Gastroesophageal sphincter (tissue), 4 donors: ENCODE results near the gene F2R. TPM values are rescaled to one million over a fixed set of nuclear protein-coding genes. Genes with fewer than 3 reads are reported as not detected.

ENCODE experiments used
- ATAC-seq: fragments of 150-250 bp; one replicate; pipeline ENCODE4 v1.9.1; 2016; ENCODE audit warnings: mild to moderate bottlenecking, moderate library complexity
- H3K27ac ChIP-seq, 4 donors: fragments of 200-600 bp; sonication (generic) in 3 of 4; 1 replicate in 3 of 4; 2 replicates in 1 of 4; pipeline ENCODE4 v1.5.1; 2016 to 2019
- H3K27me3 ChIP-seq: fragments of 200-600 bp; sonication (generic); one replicate; pipeline ENCODE4 v1.5.1; 2019
- H3K36me3 ChIP-seq, 2 donors: fragments of 200-600 bp; sonication (generic); one replicate each; pipeline ENCODE4 v1.5.1; 2019; ENCODE audit warnings: control low read depth in 1 of 2
- H3K4me1 ChIP-seq, 3 donors: fragments of 200-600 bp; sonication (generic); 1 replicate in 2 of 3; 2 replicates in 1 of 3; pipeline ENCODE4 v1.5.1; 2016 to 2019; ENCODE audit warnings: control low read depth in 2 of 3
- H3K4me3 ChIP-seq, 2 donors: fragments of 200-600 bp; sonication (generic); one replicate each; pipeline ENCODE4 v1.5.1; 2019; ENCODE audit warnings: mild to moderate bottlenecking in 1 of 2, moderate library complexity in 1 of 2
- H3K9me3 ChIP-seq, 3 donors: fragments of 200-600 bp; sonication (generic); one replicate each; pipeline ENCODE4 v1.5.1; 2017 to 2019; ENCODE audit warnings: control low read depth in 2 of 3
- CTCF ChIP-seq, 4 experiments: fragments of 200-600 bp in 2 of 4; fragments of 450-650 bp in 2 of 4; sonication (generic) in 1 of 4; IDR thresholded peaks; one replicate each; pipeline ENCODE4 v1.5.1; 2017 to 2019; ENCODE audit warnings: antibody characterized with exemption in 4 of 4, mild to moderate bottlenecking in 2 of 4, moderate library complexity in 2 of 4
- EP300 ChIP-seq: sonication (generic); formaldehyde crosslinking; IDR thresholded peaks from one replicate; pipeline ENCODE4 v1.6.1; 2017; ENCODE audit warnings: antibody characterized with exemption, mild to moderate bottlenecking
- POLR2A ChIP-seq, 2 donors: fragments of 450-650 bp; IDR thresholded peaks; one replicate each; pipeline ENCODE4 v1.6.1; 2017; ENCODE audit warnings: antibody characterized with exemption in 2 of 2, mild to moderate bottlenecking in 2 of 2, moderate library complexity in 1 of 2
- POLR2AphosphoS5 ChIP-seq: sonication (generic); formaldehyde crosslinking; IDR thresholded peaks from one replicate; pipeline ENCODE4 v1.6.1; 2017; ENCODE audit warnings: antibody characterized with exemption
- WGBS, 2 donors: methylation state at CpG; one replicate each; pipeline ENCODE4 v1.1.5; 2018; ENCODE audit warnings: low coverage in 1 of 2; 5-methylcytosine and 5-hydroxymethylcytosine counted together
- total RNA-seq, 4 donors: library from RNA; depleted of rRNA; stranded (reverse); fragments of >200 nt; gene quantifications; one replicate each; pipeline ENCODE4 v1.1.0, GENCODE V29; 2016

The F2R gene
- total RNA-seq, 4 donors from 2014 or later: 7.5 to 20.9 (median 11.3) TPM

DNA sequence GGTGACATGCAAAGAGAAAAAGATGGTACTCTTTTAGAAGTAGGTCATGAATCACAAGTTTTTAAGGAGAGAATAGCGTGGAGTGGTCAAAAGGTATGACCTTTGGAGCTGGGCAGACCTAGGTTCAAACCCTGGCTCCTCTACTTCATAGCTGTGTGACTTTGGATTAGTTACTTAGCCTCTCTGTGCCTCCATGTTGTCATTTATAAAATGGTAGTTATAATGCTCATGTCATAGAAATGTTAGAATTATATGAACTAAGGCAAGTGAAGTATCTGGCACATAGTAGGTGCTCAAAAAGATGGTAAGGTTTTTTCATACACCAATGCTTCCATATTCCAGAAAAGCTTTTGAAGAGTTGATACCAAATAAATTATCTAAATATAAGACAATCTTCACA, 7.3 kb downstream of the F2R start:
- Histone ChIP-seq H3K4me3 (no peak overlapping the region), H3K27me3 (peaks cover 7% of the 10 kb centered on the region), H3K36me3 (no peaks in the 10 kb centered on the region), H3K4me1 (no peaks in the 10 kb centered on the region), H3K27ac (no peak overlapping the region), H3K9me3 (peaks cover 0 to 5% (median 0%) of the 10 kb centered on the region in 3 donors)
- 67 to 100% methylated on average over 1 of the region's 1 CpG for WGBS, 2 donors
- TF ChIP-seq EP300: no peak
- no peak for TF ChIP-seq CTCF (IDR thresholded peaks at IDR 0.05)
- ATAC-seq: no peak

DNA sequence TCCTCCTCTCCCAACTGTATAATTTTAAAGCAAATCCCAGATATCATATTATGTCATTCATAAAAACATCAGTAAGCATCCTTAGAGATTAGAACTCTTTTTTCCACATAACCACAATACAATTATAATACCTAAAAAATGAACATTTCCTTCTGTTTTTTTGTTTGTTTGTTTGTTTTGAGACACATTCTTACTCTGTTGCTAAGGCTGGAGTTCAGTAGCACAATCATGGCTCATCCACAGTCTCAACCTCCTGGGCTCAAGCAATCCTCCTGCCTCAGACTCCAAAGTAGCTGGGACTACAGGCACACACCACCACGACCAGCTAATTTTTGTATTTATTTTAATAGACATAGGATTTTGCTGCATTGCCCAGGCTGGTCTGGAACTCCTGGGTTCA, 8.0 kb downstream of the F2R start:
- peaks cover 0 to 10% (median 0%) of the 10 kb centered on the region in 3 donors for H3K9me3 ChIP-seq
- H3K27ac ChIP-seq: no peak overlapping the region
- peaks cover under 1% of the 10 kb centered on the region for H3K27me3 ChIP-seq
- TF ChIP-seq POLR2A (IDR thresholded peaks at IDR 0.05) (no peak), EP300 (no peak), CTCF (IDR thresholded peaks at IDR 0.05) (no peak), POLR2AphosphoS5 (no peak)
- no peak overlapping the region for H3K4me3 ChIP-seq
- no peaks in the 10 kb centered on the region for H3K4me1 ChIP-seq
- WGBS, 2 donors: 76 to 100% methylated on average over 1 of the region's 1 CpG
- H3K36me3 ChIP-seq: no peaks in the 10 kb centered on the region
- no peak for ATAC-seq

GRCh38 chr5:76724871-76725270, 8.9 kb downstream of the F2R start:
- Histone ChIP-seq H3K27ac (no peak overlapping the region), H3K27me3 (no peaks in the 10 kb centered on the region), H3K4me1 (no peaks in the 10 kb centered on the region), H3K36me3 (no peaks in the 10 kb centered on the region), H3K9me3 (peaks cover 0 to 20% (median 0%) of the 10 kb centered on the region in 3 donors), H3K4me3 (no peak overlapping the region)
- WGBS, 2 donors: 74 to 77% methylated on average over 4 of the region's 4 CpGs
- ATAC-seq: no peak
- TF ChIP-seq POLR2A (IDR thresholded peaks at IDR 0.05) (no peak), POLR2AphosphoS5 (no peak), CTCF (IDR thresholded peaks at IDR 0.05) (no peak), EP300 (no peak)

- no peak for ATAC-seq
- no peaks in the 10 kb centered on the region for H3K27me3 ChIP-seq
- no peak overlapping the region for H3K4me3 ChIP-seq
- no peaks in the 10 kb centered on the region for H3K4me1 ChIP-seq
- 49 to 59% methylated on average over 4 of the region's 4 CpGs for WGBS, 2 donors
- H3K9me3 ChIP-seq: peaks cover 0 to 33% (median 0%) of the 10 kb centered on the region in 3 donors
- no peak overlapping the region for H3K27ac ChIP-seq
- peaks cover 0 to 11% of the 10 kb centered on the region in 2 donors for H3K36me3 ChIP-seq
- TF ChIP-seq EP300: no peak
- no peak for TF ChIP-seq POLR2AphosphoS5
- TF ChIP-seq CTCF (IDR thresholded peaks at IDR 0.05): no peak
- TF ChIP-seq POLR2A (IDR thresholded peaks at IDR 0.05): no peak
These were observed 13.0 kb downstream of the F2R start for GRCh38 chr5:76728965-76729364.

- 95 to 100% methylated on average over 3 to 4 of the region's 5 CpGs for WGBS, 2 donors
- no peaks in the 10 kb centered on the region for H3K4me1 ChIP-seq
- no peak overlapping the region for H3K27ac ChIP-seq
- H3K4me3 ChIP-seq: no peak overlapping the region
- no peak for ATAC-seq
- TF ChIP-seq POLR2AphosphoS5 (no peak), EP300 (no peak), CTCF (IDR thresholded peaks at IDR 0.05) (no peak), POLR2A (IDR thresholded peaks at IDR 0.05) (no peak)
- peaks cover 0 to 11% of the 10 kb centered on the region in 2 donors for H3K36me3 ChIP-seq
- no peaks in the 10 kb centered on the region for H3K27me3 ChIP-seq
- peaks cover 0 to 33% (median 0%) of the 10 kb centered on the region in 3 donors for H3K9me3 ChIP-seq
These were observed 13.7 kb downstream of the F2R start for GRCh38 chr5:76729373-76730290.
